ENCODE results near the gene FAF1. TPM values are rescaled to one million over a fixed set of nuclear protein-coding genes. Genes with fewer than 3 reads are reported as not detected.

The FAF1 gene
- total RNA-seq, 2 experiments from 2014 or later: 42.3 to 114 TPM

Small RNAs within 50 kb of the gene (small RNA-seq; reads per million reads assigned to genes)
- not detected for gene RNU6-1026P

Other genes with a start within 250 kb of the FAF1 start
- gene CDKN2C, start 10.0 kb upstream of the FAF1 start, total RNA-seq (2014; rRNA removed; shearing (Covaris generic)): 46.6 and 55.6 TPM in 2 replicates
- gene CDKN2C, start 10.0 kb upstream of the FAF1 start, total RNA-seq (2022): 71.0 and 81.2 TPM in 2 replicates
- not detected in 2 replicates for gene C1orf185, start 142.0 kb upstream of the FAF1 start, total RNA-seq (2014; rRNA removed; shearing (Covaris generic))
- gene C1orf185, start 142.0 kb upstream of the FAF1 start, total RNA-seq (2022): not detected in 2 replicates

All from OCI-LY7 (cell line).